A673 (cell line): ENCODE results near the gene SLAMF7.

Experiments used
- EZH2 ChIP-seq: fragments of 200-600 bp; sonication (generic); IDR thresholded peaks from 2 replicates; pipeline ENCODE4 v1.6.1; 2017; ENCODE audit warnings: borderline replicate concordance, low read depth, mild to moderate bottlenecking, mixed read lengths, antibody characterized with exemption, low read length; ENCODE audit not compliant: poor library complexity, severe bottlenecking
- TF ChIP-seq, protein P1 (sequence below): fragments of 300-800, 200-600 bp; sonication (generic); conservative IDR thresholded peaks from 2 replicates; pipeline ENCODE4 v1.5.1; 2017; ENCODE audit warnings: low read depth, mild to moderate bottlenecking, antibody characterized with exemption, low read length, moderate library complexity, mixed read lengths

DNA sequence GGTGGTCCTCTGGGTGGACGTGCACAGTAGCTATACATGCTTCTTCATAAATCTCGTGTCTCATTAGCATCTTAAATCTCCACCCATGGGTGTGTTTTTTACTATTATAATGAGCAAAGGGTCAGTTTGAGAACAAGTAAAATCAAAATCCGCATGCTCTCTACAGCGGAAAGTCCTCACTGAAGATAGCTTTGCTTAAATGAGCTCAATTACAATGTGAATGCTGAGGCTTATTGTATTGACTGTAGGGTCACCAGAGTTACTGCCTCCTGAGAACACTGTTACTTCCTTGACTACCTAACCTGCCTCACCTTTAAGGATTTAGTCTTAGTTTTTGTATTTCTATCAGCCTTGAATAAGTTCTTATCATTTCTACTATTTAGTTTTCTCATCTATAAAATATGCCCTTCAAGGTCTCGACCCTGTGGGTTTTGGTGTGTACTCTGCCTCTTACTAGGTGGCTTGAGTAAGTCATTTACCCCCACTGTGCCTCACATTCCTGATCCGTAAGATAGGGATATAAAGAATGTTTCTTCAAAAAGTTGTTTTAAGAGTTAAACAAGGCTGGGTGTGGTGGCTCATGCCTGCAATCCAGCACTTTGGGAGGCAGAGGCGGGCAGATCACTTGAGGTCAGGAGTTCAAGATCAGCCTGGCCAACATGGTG is 7.9 kb downstream of the SLAMF7 start:
- TF ChIP-seq EZH2, result no peak
- TF ChIP-seq, protein P1, sequence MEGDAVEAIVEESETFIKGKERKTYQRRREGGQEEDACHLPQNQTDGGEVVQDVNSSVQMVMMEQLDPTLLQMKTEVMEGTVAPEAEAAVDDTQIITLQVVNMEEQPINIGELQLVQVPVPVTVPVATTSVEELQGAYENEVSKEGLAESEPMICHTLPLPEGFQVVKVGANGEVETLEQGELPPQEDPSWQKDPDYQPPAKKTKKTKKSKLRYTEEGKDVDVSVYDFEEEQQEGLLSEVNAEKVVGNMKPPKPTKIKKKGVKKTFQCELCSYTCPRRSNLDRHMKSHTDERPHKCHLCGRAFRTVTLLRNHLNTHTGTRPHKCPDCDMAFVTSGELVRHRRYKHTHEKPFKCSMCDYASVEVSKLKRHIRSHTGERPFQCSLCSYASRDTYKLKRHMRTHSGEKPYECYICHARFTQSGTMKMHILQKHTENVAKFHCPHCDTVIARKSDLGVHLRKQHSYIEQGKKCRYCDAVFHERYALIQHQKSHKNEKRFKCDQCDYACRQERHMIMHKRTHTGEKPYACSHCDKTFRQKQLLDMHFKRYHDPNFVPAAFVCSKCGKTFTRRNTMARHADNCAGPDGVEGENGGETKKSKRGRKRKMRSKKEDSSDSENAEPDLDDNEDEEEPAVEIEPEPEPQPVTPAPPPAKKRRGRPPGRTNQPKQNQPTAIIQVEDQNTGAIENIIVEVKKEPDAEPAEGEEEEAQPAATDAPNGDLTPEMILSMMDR, result no peak
